ENCODE data around the gene BDKRB2. TPM values are rescaled to one million over a fixed set of nuclear protein-coding genes. Genes with fewer than 3 reads are reported as not detected.

Gene BDKRB2
- total and polyA plus RNA-seq, 2 of the 13 experiments (the other 11 are each of a cell fraction or from before 2014, with no cell fraction given) = 0.03 TPM; not detected in 1

GRCh38 chr14:96233661-96234060, 29.0 kb downstream of the BDKRB2 start:
- ATAC-seq (no peak), DNase-seq (ENCODE audit: low spot score) (no peak), FAIRE-seq (no peak)
- no peak overlapping the region for H2AFZ ChIP-seq (ENCODE audit: low read length)
- H3K27ac ChIP-seq (ENCODE audit: extremely low read length, insufficient read depth, low read length) = no peak overlapping the region
- POLR2A ChIA-PET = no interaction called here
- no peak overlapping the region for H3K4me3 ChIP-seq (replicated peaks in 1 of 3; ENCODE audit: insufficient read depth in 1 of 3, low read depth in 2 of 3, low read length in 3 of 3)
- no peaks in the 10 kb centered on the region for H4K20me1 ChIP-seq (ENCODE audit: insufficient read depth, low read length)
- H3K4me1 ChIP-seq (ENCODE audit: insufficient read depth, low read length) = no peaks in the 10 kb centered on the region
- H3K4me2 ChIP-seq (ENCODE audit: low read depth, low read length) = no peak overlapping the region
- intact Hi-C loops (cut with micrococcal nuclease; ENCODE audit: unreplicated experiment) = no loop called here
- in situ Hi-C loops (cut with HindIII; ENCODE audit: extremely low pct_ligation_motif_present, low pct_unique_long_range_greater_than_20kb) = no loop called here
- H3K36me3 ChIP-seq (replicated peaks in 1 of 2; ENCODE audit: control insufficient read depth in 1 of 2, insufficient read depth in 2 of 2, low read length in 2 of 2) = no peaks in the 10 kb centered on the region
- CTCF ChIA-PET (ENCODE audit: low intra/inter-chr PET ratio, low total read pairs) = no interaction called here
- no peaks in the 10 kb centered on the region for H3K9me3 ChIP-seq (ENCODE audit: low read length)
- no TSS peak for BruUV-seq (replicated peaks)
- no peaks in the 10 kb centered on the region for H3K79me2 ChIP-seq (ENCODE audit: insufficient read depth, low read length)
- peaks cover 0 to 14% of the 10 kb centered on the region in 2 experiments; a peak in 2 of 5 replicates for H3K27me3 ChIP-seq (ENCODE audit: control insufficient read depth in 1 of 2, insufficient read depth in 2 of 2, low read length in 2 of 2)
- 80% methylated on average over 2 of the region's 3 CpGs for WGBS (ENCODE audit: low lambda C conversion rate)
- no peak overlapping the region for H3K9ac ChIP-seq (ENCODE audit: insufficient read depth, low read depth, low read length)
- TF ChIP-seq AHDC1 (CRISPR knock-in tag; IDR thresholded peaks at IDR 0.05; ENCODE audit: borderline replicate concordance) (no peak), ASH2L (IDR thresholded peaks at IDR 0.05; ENCODE audit: insufficient read length, low read depth, low read length) (no peak), THYN1 (CRISPR knock-in tag; IDR thresholded peaks at IDR 0.05; ENCODE audit: borderline replicate concordance, low read depth) (no peak), SMAD1 (CRISPR knock-in tag; IDR thresholded peaks at IDR 0.05; ENCODE audit: borderline replicate concordance, low read depth) (no peak), ZNF512B (CRISPR knock-in tag; IDR thresholded peaks at IDR 0.05; ENCODE audit: borderline replicate concordance) (no peak), MYC (CRISPR knock-in tag; IDR thresholded peaks at IDR 0.05; ENCODE audit: borderline replicate concordance) (no peak), ZNF292 (CRISPR knock-in tag; IDR thresholded peaks at IDR 0.05; ENCODE audit: borderline replicate concordance, low read depth) (no peak), DNMT3B (CRISPR knock-in tag; conservative IDR thresholded peaks at IDR 0.05) (no peak), ZNF567 (CRISPR knock-in tag; IDR thresholded peaks at IDR 0.05; ENCODE audit: borderline replicate concordance) (no peak), CENPX (CRISPR knock-in tag; IDR thresholded peaks at IDR 0.05) (no peak), SALL1 (CRISPR knock-in tag; IDR thresholded peaks at IDR 0.05) (no peak), NFE2L2 (IDR thresholded peaks at IDR 0.05; ENCODE audit: low read length) (no peak)
- TF ChIP-seq, protein P1, sequence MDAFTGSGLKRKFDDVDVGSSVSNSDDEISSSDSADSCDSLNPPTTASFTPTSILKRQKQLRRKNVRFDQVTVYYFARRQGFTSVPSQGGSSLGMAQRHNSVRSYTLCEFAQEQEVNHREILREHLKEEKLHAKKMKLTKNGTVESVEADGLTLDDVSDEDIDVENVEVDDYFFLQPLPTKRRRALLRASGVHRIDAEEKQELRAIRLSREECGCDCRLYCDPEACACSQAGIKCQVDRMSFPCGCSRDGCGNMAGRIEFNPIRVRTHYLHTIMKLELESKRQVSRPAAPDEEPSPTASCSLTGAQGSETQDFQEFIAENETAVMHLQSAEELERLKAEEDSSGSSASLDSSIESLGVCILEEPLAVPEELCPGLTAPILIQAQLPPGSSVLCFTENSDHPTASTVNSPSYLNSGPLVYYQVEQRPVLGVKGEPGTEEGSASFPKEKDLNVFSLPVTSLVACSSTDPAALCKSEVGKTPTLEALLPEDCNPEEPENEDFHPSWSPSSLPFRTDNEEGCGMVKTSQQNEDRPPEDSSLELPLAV (CRISPR knock-in tag; conservative IDR thresholded peaks at IDR 0.05; ENCODE audit: low read depth) = no peak
